Measurements from ENCODE around the gene ACOX1. TPM values are rescaled to one million over a fixed set of nuclear protein-coding genes. Genes with fewer than 3 reads are reported as not detected.

The ACOX1 gene
- polyA plus RNA-seq, 1 donor (not counting 4 experiments of a cell fraction or from before 2014, with no cell fraction given) = 31.8 TPM

DNA sequence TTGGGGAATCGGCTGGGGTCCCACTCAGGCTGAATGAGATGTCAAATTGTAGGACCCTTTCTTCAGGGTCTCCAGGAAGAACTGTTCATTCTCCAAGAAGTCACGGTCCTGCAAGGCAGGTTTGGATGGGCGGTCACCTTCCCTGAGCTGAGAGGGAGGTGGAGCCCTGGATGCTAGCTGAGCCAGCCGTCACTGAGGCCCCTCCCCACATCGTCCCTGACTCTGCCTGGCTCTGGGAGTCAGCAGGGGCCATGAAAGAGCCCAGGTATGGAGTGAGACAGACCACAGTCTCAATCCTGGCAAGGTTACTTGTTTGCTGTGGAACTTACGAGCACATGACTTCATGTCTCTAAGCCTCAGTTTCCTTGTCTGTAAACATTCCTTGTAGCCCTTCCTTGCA, 68.3 kb downstream of the ACOX1 start:
- TF ChIP-seq, protein P1, sequence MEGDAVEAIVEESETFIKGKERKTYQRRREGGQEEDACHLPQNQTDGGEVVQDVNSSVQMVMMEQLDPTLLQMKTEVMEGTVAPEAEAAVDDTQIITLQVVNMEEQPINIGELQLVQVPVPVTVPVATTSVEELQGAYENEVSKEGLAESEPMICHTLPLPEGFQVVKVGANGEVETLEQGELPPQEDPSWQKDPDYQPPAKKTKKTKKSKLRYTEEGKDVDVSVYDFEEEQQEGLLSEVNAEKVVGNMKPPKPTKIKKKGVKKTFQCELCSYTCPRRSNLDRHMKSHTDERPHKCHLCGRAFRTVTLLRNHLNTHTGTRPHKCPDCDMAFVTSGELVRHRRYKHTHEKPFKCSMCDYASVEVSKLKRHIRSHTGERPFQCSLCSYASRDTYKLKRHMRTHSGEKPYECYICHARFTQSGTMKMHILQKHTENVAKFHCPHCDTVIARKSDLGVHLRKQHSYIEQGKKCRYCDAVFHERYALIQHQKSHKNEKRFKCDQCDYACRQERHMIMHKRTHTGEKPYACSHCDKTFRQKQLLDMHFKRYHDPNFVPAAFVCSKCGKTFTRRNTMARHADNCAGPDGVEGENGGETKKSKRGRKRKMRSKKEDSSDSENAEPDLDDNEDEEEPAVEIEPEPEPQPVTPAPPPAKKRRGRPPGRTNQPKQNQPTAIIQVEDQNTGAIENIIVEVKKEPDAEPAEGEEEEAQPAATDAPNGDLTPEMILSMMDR (optimal IDR thresholded peaks at IDR 0.05 in 1 of 3, IDR thresholded peaks at IDR 0.05 in 1 of 3, conservative IDR thresholded peaks at IDR 0.05 in 1 of 3; ENCODE audit: extremely low read depth in 1 of 3, insufficient read depth in 2 of 3, low read length in 3 of 3) = no peak
- no peak for TF ChIP-seq EZH2 (IDR thresholded peaks at IDR 0.05; ENCODE audit: low read length)
- no peaks in the 10 kb centered on the region for H3K27me3 ChIP-seq (ENCODE audit: control insufficient read depth, extremely low read depth, insufficient read depth, low read length)

DNA sequence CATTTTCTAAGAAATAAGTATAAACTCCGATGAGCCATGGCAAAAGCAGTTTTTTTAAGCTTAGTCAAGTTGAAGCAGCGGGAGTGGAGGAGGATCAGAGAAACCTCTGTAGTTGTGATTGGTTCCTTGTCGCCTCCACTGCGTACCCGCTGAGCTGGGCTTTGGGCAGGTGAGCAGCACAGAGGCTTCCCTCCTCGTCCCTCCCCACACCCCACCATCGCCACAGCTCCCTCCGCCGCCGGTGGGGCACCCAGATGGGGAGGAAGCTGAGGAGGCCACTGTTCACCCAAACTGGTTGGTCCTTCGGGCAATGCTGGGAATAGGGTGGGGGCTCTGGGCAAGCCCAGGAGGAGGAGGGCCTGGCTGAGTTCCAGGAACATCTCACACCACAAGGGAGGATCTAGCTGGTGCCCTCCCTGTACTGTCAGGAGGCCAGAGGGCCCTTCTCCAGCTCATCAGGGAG, 69.1 kb downstream of the ACOX1 start:
- dilution Hi-C loops (cut with MboI; ENCODE audit: extremely low pct_ligation_motif_present, low sequenced_read_pairs) = no loop called here
- peak overlapping the region; percentile 49 for H2AFZ ChIP-seq (ENCODE audit: control insufficient read depth, low read length)
- H3K27ac ChIP-seq (ENCODE audit: control insufficient read depth, insufficient read depth, low read length) = no peak overlapping the region
- peaks cover 0 to 5% of the 10 kb centered on the region in 2 experiments for H3K36me3 ChIP-seq (ENCODE audit: control insufficient read depth in 2 of 2, extremely low read depth in 1 of 2, insufficient read depth in 2 of 2, low read length in 2 of 2)
- peak overlapping the region in 2 of 3 experiments; percentile 11 to 33 for H3K4me3 ChIP-seq (ENCODE audit: control insufficient read depth in 2 of 3, extremely low read depth in 1 of 3, insufficient read depth in 2 of 3, low read depth in 1 of 3, low read length in 3 of 3)
- H3K4me2 ChIP-seq (ENCODE audit: control insufficient read depth, extremely low read depth, insufficient read depth, low read depth, low read length) = peak overlapping the region; percentile 65
- no peaks in the 10 kb centered on the region for H4K20me1 ChIP-seq (ENCODE audit: control insufficient read depth, extremely low read depth, insufficient read depth, low read length)
- H3K4me1 ChIP-seq (ENCODE audit: control insufficient read depth, extremely low read depth, insufficient read depth, low read length) = peaks cover 29% of the 10 kb centered on the region
- H3K27me3 ChIP-seq (ENCODE audit: control insufficient read depth, extremely low read depth, insufficient read depth, low read length) = no peaks in the 10 kb centered on the region
- FAIRE-seq = peak; percentile 32
- peaks cover 2% of the 10 kb centered on the region for H3K9me1 ChIP-seq (ENCODE audit: control insufficient read depth, extremely low read depth, insufficient read depth, low read length)
- H3K79me2 ChIP-seq (ENCODE audit: control insufficient read depth, insufficient read depth, low read length) = no peaks in the 10 kb centered on the region
- no peaks in the 10 kb centered on the region for H3K9me3 ChIP-seq (ENCODE audit: control insufficient read depth, low read depth, low read length)
- TF ChIP-seq, protein P1 (optimal IDR thresholded peaks at IDR 0.05 in 1 of 3, IDR thresholded peaks at IDR 0.05 in 1 of 3, conservative IDR thresholded peaks at IDR 0.05 in 1 of 3; ENCODE audit: extremely low read depth in 1 of 3, insufficient read depth in 2 of 3, low read length in 3 of 3) = no peak
- no peak for TF ChIP-seq EZH2 (IDR thresholded peaks at IDR 0.05; ENCODE audit: low read length)
- no peak overlapping the region for H3K9ac ChIP-seq (ENCODE audit: control insufficient read depth, extremely low read depth, insufficient read depth, low read length)
- DNase-seq (ENCODE audit: low read depth, low spot score) = no peak

More for the DNA sequence above, 68.3 kb downstream of the ACOX1 start:
- peak overlapping the region; percentile 65 for H3K4me2 ChIP-seq (ENCODE audit: control insufficient read depth, extremely low read depth, insufficient read depth, low read depth, low read length)
- no peaks in the 10 kb centered on the region for H4K20me1 ChIP-seq (ENCODE audit: control insufficient read depth, extremely low read depth, insufficient read depth, low read length)
- FAIRE-seq (no peak), DNase-seq (ENCODE audit: low read depth, low spot score) (no peak)
- H3K9me1 ChIP-seq (ENCODE audit: control insufficient read depth, extremely low read depth, insufficient read depth, low read length) = peaks cover 2% of the 10 kb centered on the region
- peaks cover 0 to 9% of the 10 kb centered on the region in 2 experiments for H3K36me3 ChIP-seq (ENCODE audit: control insufficient read depth in 2 of 2, extremely low read depth in 1 of 2, insufficient read depth in 2 of 2, low read length in 2 of 2)
- no peak overlapping the region for H3K27ac ChIP-seq (ENCODE audit: control insufficient read depth, insufficient read depth, low read length)
- no peak overlapping the region for H2AFZ ChIP-seq (ENCODE audit: control insufficient read depth, low read length)
- H3K4me3 ChIP-seq (ENCODE audit: control insufficient read depth in 2 of 3, extremely low read depth in 1 of 3, insufficient read depth in 2 of 3, low read depth in 1 of 3, low read length in 3 of 3) = no peak overlapping the region
- H3K4me1 ChIP-seq (ENCODE audit: control insufficient read depth, extremely low read depth, insufficient read depth, low read length) = peaks cover 29% of the 10 kb centered on the region
- dilution Hi-C loops (cut with MboI; ENCODE audit: extremely low pct_ligation_motif_present, low sequenced_read_pairs) = no loop called here
- no peaks in the 10 kb centered on the region for H3K79me2 ChIP-seq (ENCODE audit: control insufficient read depth, insufficient read depth, low read length)
- H3K9ac ChIP-seq (ENCODE audit: control insufficient read depth, extremely low read depth, insufficient read depth, low read length) = no peak overlapping the region
- no peaks in the 10 kb centered on the region for H3K9me3 ChIP-seq (ENCODE audit: control insufficient read depth, low read depth, low read length)
